GM18868 (cell line): Measurements from ENCODE around the gene MAP3K7.

Experiments
- ATAC-seq: cut with Tn5 transposase; IDR thresholded peaks from one replicate; pipeline ENCODE4 v1.9.1; 2021; ENCODE audit warnings: mild to moderate bottlenecking, moderate library complexity; ENCODE audit not compliant: unreplicated experiment

Gene MAP3K7

GRCh38 chr6:90586836-90587638, at the start of gene MAP3K7:
Gene MAP3K7 (minus strand): TSS chr6:90587072. CDS start chr6:90586883, 189 bp downstream.
- ATAC-seq = peak; percentile 91

GRCh38 chr6:90631046-90631445, 44.2 kb upstream of the MAP3K7 start:
- ATAC-seq = no peak

- ATAC-seq = no peak
Measured at GRCh38 chr6:90621581-90621980, 34.7 kb upstream of the MAP3K7 start.

- ATAC-seq = no peak
Measured at GRCh38 chr6:90619221-90619620, 32.3 kb upstream of the MAP3K7 start.

GRCh38 chr6:90612313-90612680, 25.4 kb upstream of the MAP3K7 start:
- no peak for ATAC-seq

- ATAC-seq = no peak
Measured at GRCh38 chr6:90611543-90612312, 24.9 kb upstream of the MAP3K7 start.

- peak; percentile 65 for ATAC-seq
Measured at GRCh38 chr6:90610751-90611542, 24.1 kb upstream of the MAP3K7 start.

- no peak for ATAC-seq
Measured at GRCh38 chr6:90610301-90610750, 23.5 kb upstream of the MAP3K7 start.

- no peak for ATAC-seq
Measured at GRCh38 chr6:90605749-90606340, 19.0 kb upstream of the MAP3K7 start.

GRCh38 chr6:90604546-90604945, 17.7 kb upstream of the MAP3K7 start:
- no peak for ATAC-seq

- no peak for ATAC-seq
Measured at GRCh38 chr6:90599151-90599550, 12.3 kb upstream of the MAP3K7 start.

- ATAC-seq = no peak
Measured at GRCh38 chr6:90598192-90598951, 11.5 kb upstream of the MAP3K7 start.

GRCh38 chr6:90596967-90597539, 10.2 kb upstream of the MAP3K7 start:
- ATAC-seq = no peak

GRCh38 chr6:90595854-90596253, 9.0 kb upstream of the MAP3K7 start:
- ATAC-seq = no peak

GRCh38 chr6:90586546-90586835, 381 bp downstream of the MAP3K7 start:
- ATAC-seq = no peak

GRCh38 chr6:90584636-90585255, 2.1 kb downstream of the MAP3K7 start:
- no peak for ATAC-seq

GRCh38 chr6:90583836-90584481, 2.9 kb downstream of the MAP3K7 start:
- no peak for ATAC-seq

GRCh38 chr6:90583179-90583835, 3.6 kb downstream of the MAP3K7 start:
- ATAC-seq = no peak

GRCh38 chr6:90581146-90581545, 5.7 kb downstream of the MAP3K7 start:
- ATAC-seq = no peak
